Suppressor macrophage treated with lipopolysaccharide for 1 hour (primary cell): ENCODE measurements around the gene TARM1.
A peak's percentile ranks its signal among the peaks of the same experiment; 100 is the strongest.
"Not testable (repeated sequence)": the region's sequence is repeated elsewhere in the genome, so short reads cannot be mapped to it uniquely, and the experiment has no call there.

Source experiments
- DNase-seq, 3 donors: peaks; one replicate each; pipeline ENCODE4 v3.0.0-alpha.2; 2020 to 2022

The TARM1 gene

GRCh38 chr19:54081032-54081431, at the start of gene TARM1:
Gene TARM1 (minus strand): TSS chr19:54081365. CDS start chr19:54081340, 25 bp downstream.
- DNase-seq, result no peak

GRCh38 chr19:54129617-54129996, 48.4 kb upstream of the TARM1 start:
- no peak for DNase-seq

GRCh38 chr19:54128796-54129616, 47.8 kb upstream of the TARM1 start:
- no peak for DNase-seq

- no peak for DNase-seq
These were observed 47.2 kb upstream of the TARM1 start for GRCh38 chr19:54128441-54128725.

- no peak for DNase-seq
These were observed 46.7 kb upstream of the TARM1 start for GRCh38 chr19:54127688-54128440.

DNA sequence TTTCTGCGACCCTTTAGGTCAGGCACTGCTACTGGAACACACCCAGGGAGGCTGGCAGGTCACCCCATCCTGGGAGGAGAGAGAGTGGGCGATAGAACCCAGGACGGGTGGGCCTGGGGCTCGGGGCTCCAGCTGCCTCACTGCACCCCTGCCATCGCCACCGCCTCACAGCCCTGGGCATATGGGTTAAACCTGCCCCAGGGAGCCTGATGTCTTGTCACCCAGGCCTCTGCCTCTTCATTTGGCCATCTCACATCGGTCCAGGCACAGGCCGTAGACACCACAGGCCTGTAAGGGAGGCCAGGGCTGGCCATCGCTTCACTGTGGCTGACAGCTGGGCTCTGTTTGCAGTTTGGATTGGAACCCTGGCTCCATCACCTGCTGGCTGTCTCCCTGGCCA, 44.5 kb upstream of the TARM1 start:
- DNase-seq, result no peak

GRCh38 chr19:54124393-54124792, 43.2 kb upstream of the TARM1 start:
- DNase-seq, result no peak

- DNase-seq, result no peak
These were observed 42.5 kb upstream of the TARM1 start for GRCh38 chr19:54123682-54124081.

- DNase-seq, result no peak
These were observed 40.1 kb upstream of the TARM1 start for GRCh38 chr19:54121259-54121658.

GRCh38 chr19:54115109-54116063, 34.2 kb upstream of the TARM1 start, which contains the start of the genes PRPF31 and TFPT:
Gene PRPF31 (plus strand): TSS chr19:54115754. CDS start chr19:54118279, 2,525 bp downstream.
Gene TFPT (minus strand): TSS chr19:54115657. CDS start chr19:54115269, 388 bp downstream.
- peak; percentile 97 to 100 (median 99) for DNase-seq

GRCh38 chr19:54114340-54115108, 33.4 kb upstream of the TARM1 start:
- DNase-seq, result peak; percentile 58 to 76 (median 63)

GRCh38 chr19:54109651-54110050, 28.5 kb upstream of the TARM1 start:
- no peak for DNase-seq

- no peak for DNase-seq
These were observed 27.3 kb upstream of the TARM1 start for GRCh38 chr19:54108496-54108895.

DNA sequence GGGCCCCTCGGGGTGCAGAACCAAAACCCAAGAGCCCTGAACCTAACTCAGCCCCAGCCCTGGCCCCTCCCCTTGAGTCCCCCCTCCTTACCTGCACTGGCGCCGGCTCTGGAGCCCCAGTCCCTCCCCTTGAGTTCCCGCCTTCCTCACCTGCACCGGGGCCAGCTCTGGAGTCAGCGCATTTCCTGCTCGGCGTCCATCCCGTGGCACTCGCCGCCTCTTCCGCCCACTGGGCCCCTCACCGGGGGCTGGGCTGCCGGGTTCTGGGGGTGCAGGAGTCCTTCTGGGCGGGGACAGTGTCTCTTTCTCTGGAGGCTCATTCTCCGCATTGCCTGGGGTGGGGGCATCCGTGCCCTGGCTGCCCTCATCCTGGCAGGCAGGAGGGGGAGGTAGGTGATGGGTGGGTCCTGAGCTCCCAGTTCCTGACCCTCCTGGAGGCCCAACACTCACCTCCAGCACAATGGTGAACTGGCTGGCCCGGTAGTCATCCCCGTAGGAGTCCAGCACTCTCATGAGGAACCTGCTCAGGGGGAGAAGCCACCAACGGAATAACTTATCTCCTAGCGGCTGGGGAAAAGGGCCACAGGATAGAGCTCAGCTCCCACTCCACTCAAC, 26.8 kb upstream of the TARM1 start:
- DNase-seq, result no peak

GRCh38 chr19:54106716-54107115, 25.6 kb upstream of the TARM1 start:
- DNase-seq, result no peak

GRCh38 chr19:54105796-54106195, 24.6 kb upstream of the TARM1 start:
- DNase-seq, result no peak

DNA sequence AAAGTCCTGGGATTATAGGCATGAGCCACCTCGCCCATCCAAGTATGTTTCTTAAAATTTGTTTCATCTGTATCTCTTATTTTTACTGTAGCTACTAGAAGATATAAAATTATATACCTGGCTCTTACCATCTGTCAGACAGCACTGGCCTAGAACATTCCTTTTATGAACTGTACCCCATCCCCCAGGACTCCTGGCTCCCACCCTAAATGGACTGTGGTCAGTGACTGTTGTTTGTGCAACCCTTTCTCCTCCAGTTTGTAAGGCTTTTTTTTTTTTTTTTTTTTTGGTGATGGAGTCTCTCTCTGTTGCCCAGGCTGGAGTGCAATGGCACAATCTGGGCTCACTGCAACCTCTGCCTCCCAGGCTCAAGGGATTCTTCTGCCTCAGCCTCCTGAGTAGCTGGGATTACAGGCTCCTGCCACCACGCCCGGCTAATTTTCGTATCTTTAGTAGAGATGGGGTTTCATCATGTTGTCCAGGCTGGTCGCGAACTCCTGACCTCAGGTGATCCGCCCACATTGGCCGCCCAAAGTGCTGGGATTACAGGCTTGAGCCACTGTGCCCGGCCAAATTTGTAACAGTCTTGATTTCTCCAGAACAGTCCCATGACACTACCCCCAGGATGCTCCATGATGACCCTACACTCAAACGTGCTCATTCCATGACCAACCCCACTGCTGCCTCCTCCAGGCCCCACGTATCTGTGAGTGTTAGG, 24.0 kb upstream of the TARM1 start:
- DNase-seq, result no peak

- peak; percentile 99 to 100 (median 99) for DNase-seq
These were observed 21.4 kb upstream of the TARM1 start, which contains the start of gene NDUFA3 for GRCh38 chr19:54102421-54103169. Gene NDUFA3 (plus strand): TSS chr19:54102855. CDS start chr19:54102879, 24 bp downstream.

GRCh38 chr19:54100561-54100960, 19.4 kb upstream of the TARM1 start, which contains the start of gene OSCAR:
Gene OSCAR (minus strand): TSS chr19:54100803. CDS start chr19:54100792, 11 bp downstream.
- DNase-seq, result peak; percentile 93 to 96 (median 95)

DNA sequence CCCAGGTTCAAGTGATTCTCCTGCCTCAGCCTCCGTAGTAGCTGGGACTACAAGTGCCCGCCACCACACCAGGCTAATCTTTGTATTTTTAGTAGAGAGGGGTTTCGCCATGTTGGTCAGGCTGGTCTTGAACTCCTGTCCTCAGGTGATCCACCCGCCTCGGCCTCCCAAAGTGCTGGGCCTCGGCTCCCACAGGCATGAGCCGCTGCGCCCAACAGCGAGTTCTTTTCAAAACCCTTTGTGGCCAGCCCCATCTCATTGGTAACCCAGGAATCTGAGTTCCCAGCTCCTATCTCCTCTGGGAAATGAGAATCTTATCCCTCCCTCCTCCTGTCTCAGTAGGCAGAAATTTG, 18.7 kb upstream of the TARM1 start:
- DNase-seq, result not testable (repeated sequence)
